KMS-11 (cell line): ENCODE data around the gene COL6A2.

Experiments
- H2AFZ ChIP-seq: fragments of 200-600 bp; sonication (generic); 2 replicates; pipeline ENCODE4 v1.6.1; 2016; ENCODE audit warnings: antibody characterized with exemption, mixed run types, low read depth
- H3K27ac ChIP-seq: fragments of 200-600 bp; sonication (generic); 2 replicates; pipeline ENCODE4 v1.6.1; 2016; ENCODE audit warnings: mild to moderate bottlenecking, mixed run types
- H3K27me3 ChIP-seq: fragments of 200-600 bp; sonication (generic); 2 replicates; pipeline ENCODE4 v1.6.1; 2017; ENCODE audit warnings: mild to moderate bottlenecking, low read depth, mixed run types, moderate library complexity; ENCODE audit not compliant: insufficient read depth
- H3K36me3 ChIP-seq: fragments of 200-600 bp; sonication (generic); 2 replicates; pipeline ENCODE4 v1.6.1; 2017; ENCODE audit warnings: mild to moderate bottlenecking, mixed run types; ENCODE audit not compliant: insufficient read depth
- H3K4me1 ChIP-seq: fragments of 200-600 bp; sonication (generic); 2 replicates; pipeline ENCODE4 v1.6.1; 2016; ENCODE audit warnings: mild to moderate bottlenecking, low read depth, mixed run types; ENCODE audit not compliant: poor library complexity, severe bottlenecking
- H3K4me2 ChIP-seq: fragments of 200-600 bp; sonication (generic); 2 replicates; pipeline ENCODE4 v1.7.0; 2016; ENCODE audit warnings: mild to moderate bottlenecking, mixed run types
- H3K4me3 ChIP-seq: fragments of 200-600 bp; sonication (generic); IDR thresholded peaks from 2 replicates; pipeline ENCODE4 v1.6.1; 2017; ENCODE audit warnings: low read depth, low read length, mixed read lengths; ENCODE audit not compliant: insufficient read depth
- H3K79me2 ChIP-seq: fragments of 200-600 bp; sonication (generic); 2 replicates; pipeline ENCODE4 v1.6.1; 2016; ENCODE audit warnings: low read depth, mixed run types; ENCODE audit not compliant: insufficient read depth
- H3K9ac ChIP-seq: fragments of 200-600 bp; sonication (generic); 2 replicates; pipeline ENCODE4 v1.6.1; 2016; ENCODE audit warnings: mild to moderate bottlenecking, mixed run types
- H4K20me1 ChIP-seq: fragments of 200-600 bp; sonication (generic); 2 replicates; pipeline ENCODE4 v1.6.1; 2016; ENCODE audit warnings: mild to moderate bottlenecking, mixed run types; ENCODE audit not compliant: insufficient read depth
- TF ChIP-seq, protein P1 (sequence below): fragments of 200-600 bp; sonication (generic); conservative IDR thresholded peaks from 2 replicates; pipeline ENCODE4 v1.6.1; 2017; ENCODE audit warnings: low read depth, mild to moderate bottlenecking, antibody characterized with exemption, low read length, moderate library complexity, mixed read lengths

The COL6A2 gene

DNA sequence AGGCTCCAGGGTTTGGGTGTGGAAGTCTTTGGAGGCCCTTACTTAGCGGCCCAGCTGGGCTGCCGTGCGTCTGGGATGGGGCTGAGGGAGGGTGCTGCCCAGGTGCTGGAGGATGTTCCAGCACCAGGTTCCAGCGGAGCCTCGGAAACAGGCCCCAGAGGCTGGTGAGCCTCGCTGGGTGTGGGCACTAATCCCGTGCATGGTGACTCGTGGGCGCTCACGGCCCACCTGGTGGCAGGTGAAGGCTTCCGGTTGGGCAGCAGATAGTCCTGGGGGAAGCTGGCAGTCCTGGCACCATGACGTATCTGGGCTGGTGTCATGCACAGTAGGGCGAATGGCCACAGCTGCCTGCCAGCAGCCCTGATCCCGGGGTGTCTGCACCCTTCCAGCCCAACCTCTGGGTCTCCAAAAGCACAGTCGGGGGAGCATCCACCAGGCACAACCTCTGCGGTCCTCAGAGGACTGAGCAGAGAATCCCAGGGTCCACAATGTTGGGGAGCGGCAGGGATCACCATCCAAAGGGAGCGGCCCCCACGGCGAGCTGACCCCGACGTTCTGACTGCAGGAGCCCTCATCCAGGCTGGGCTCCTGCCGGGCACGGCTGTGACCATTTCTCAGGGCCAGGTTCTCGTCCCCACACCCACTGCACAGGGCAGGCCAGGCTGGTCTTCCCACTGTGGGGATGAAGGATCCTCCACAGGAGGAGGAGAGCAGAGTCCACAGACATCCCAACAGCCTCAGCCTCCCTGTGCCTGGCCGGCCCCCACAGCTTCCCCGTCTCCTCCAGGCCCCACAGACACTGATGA is 32.1 kb downstream of the COL6A2 start:
- Histone ChIP-seq H3K9ac (no peak overlapping the region), H3K27ac (no peak overlapping the region), H3K4me2 (no peak overlapping the region), H3K4me3 (no peak overlapping the region), H2AFZ (no peak overlapping the region), H3K27me3 (peaks cover 41% of the 10 kb centered on the region), H4K20me1 (no peaks in the 10 kb centered on the region), H3K4me1 (no peaks in the 10 kb centered on the region), H3K36me3 (no peaks in the 10 kb centered on the region), H3K79me2 (no peaks in the 10 kb centered on the region)
- TF ChIP-seq, protein P1, sequence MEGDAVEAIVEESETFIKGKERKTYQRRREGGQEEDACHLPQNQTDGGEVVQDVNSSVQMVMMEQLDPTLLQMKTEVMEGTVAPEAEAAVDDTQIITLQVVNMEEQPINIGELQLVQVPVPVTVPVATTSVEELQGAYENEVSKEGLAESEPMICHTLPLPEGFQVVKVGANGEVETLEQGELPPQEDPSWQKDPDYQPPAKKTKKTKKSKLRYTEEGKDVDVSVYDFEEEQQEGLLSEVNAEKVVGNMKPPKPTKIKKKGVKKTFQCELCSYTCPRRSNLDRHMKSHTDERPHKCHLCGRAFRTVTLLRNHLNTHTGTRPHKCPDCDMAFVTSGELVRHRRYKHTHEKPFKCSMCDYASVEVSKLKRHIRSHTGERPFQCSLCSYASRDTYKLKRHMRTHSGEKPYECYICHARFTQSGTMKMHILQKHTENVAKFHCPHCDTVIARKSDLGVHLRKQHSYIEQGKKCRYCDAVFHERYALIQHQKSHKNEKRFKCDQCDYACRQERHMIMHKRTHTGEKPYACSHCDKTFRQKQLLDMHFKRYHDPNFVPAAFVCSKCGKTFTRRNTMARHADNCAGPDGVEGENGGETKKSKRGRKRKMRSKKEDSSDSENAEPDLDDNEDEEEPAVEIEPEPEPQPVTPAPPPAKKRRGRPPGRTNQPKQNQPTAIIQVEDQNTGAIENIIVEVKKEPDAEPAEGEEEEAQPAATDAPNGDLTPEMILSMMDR, result no peak

DNA sequence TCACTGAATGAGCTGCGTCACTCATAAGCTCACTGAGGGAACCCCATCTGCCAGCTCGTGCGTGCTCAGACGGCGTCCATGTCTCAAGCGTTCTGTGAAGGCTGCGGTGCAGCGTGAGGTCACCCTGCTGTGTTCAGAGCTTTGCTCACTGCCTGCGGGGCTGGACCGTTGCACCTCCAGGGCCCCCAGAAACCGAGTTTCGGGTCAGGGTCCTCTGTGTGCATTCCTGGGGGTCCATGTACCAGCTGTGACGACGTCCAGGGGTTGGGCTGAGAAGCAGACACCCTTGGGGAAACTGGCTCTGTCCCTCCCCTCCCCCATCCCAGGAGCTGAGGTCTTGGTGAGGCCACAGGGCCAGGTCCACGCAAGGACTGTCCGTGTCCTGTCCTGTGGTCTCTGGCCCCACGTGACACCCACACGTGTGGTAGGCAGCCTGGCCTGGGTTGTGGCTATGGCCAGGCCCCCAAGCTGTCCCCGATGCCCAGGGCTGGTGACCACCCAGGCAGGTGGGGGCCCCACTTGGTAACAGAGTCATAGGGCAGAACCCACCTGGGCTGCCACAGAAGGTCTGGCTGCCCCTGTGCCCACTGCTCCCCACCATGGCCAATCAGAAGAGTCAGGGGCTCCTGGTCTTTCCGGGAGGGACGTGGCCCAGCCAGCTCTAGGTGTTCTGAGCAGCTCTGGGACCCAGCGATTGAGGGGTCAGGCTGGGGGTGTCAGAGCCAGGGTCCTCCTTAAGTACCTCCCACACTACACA is 33.1 kb downstream of the COL6A2 start:
- Histone ChIP-seq H4K20me1 (no peaks in the 10 kb centered on the region), H3K9ac (no peak overlapping the region), H3K27me3 (peaks cover 41% of the 10 kb centered on the region), H3K4me3 (no peak overlapping the region), H3K27ac (no peak overlapping the region), H3K79me2 (no peaks in the 10 kb centered on the region), H2AFZ (no peak overlapping the region), H3K4me2 (no peak overlapping the region), H3K4me1 (no peaks in the 10 kb centered on the region), H3K36me3 (no peaks in the 10 kb centered on the region)
- TF ChIP-seq, protein P1, result no peak

DNA sequence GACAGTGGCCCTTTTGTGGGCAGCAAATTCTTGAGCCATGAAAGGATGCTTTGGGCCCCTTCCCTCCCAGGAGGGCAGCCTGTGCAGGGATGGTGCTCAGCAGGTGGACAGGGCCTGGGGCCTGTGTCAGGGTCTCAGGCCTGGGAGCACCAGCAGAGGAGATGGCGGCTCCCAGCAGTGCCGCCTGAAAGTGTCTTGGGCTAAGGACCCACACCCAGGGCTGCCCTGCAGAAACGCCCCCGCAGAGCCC is 33.6 kb downstream of the COL6A2 start:
- Histone ChIP-seq H3K4me3 (no peak overlapping the region), H2AFZ (no peak overlapping the region)

DNA sequence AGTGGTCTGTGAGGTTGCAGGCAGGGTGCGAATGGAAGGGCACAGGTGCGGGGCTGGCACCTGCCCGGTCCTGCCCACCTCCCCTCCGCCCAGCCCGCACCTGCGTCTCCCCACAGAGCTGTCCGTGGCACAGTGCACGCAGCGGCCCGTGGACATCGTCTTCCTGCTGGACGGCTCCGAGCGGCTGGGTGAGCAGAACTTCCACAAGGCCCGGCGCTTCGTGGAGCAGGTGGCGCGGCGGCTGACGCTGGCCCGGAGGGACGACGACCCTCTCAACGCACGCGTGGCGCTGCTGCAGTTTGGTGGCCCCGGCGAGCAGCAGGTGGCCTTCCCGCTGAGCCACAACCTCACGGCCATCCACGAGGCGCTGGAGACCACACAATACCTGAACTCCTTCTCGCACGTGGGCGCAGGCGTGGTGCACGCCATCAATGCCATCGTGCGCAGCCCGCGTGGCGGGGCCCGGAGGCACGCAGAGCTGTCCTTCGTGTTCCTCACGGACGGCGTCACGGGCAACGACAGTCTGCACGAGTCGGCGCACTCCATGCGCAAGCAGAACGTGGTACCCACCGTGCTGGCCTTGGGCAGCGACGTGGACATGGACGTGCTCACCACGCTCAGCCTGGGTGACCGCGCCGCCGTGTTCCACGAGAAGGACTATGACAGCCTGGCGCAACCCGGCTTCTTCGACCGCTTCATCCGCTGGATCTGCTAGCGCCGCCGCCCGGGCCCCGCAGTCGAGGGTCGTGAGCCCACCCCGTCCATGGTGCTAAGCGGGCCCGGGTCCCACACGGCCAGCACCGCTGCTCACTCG is 34.1 kb downstream of the COL6A2 start:
- Histone ChIP-seq H4K20me1 (no peaks in the 10 kb centered on the region), H3K9ac (no peak overlapping the region), H2AFZ (no peak overlapping the region), H3K4me1 (no peaks in the 10 kb centered on the region), H3K79me2 (no peaks in the 10 kb centered on the region), H3K27me3 (peaks cover 46% of the 10 kb centered on the region), H3K36me3 (no peaks in the 10 kb centered on the region), H3K4me2 (no peak overlapping the region), H3K27ac (no peak overlapping the region), H3K4me3 (no peak overlapping the region)
- TF ChIP-seq, protein P1, result no peak

More for the DNA sequence above, 33.6 kb downstream of the COL6A2 start:
- TF ChIP-seq, protein P1, result no peak
- no peaks in the 10 kb centered on the region for H3K36me3 ChIP-seq
- H3K27ac ChIP-seq, result no peak overlapping the region
- H3K27me3 ChIP-seq, result peaks cover 42% of the 10 kb centered on the region
- H3K79me2 ChIP-seq, result no peaks in the 10 kb centered on the region
- H3K4me2 ChIP-seq, result no peak overlapping the region
- H4K20me1 ChIP-seq, result no peaks in the 10 kb centered on the region
- H3K9ac ChIP-seq, result no peak overlapping the region
- H3K4me1 ChIP-seq, result no peaks in the 10 kb centered on the region
